Germinal center (tissue), 1 donor: ENCODE data around the gene EXD3.

Source experiments
- DNase-seq: peaks from one replicate; pipeline ENCODE4 v3.0.0; 2012; ENCODE audit warnings: mixed read lengths, low spot score

The EXD3 gene

DNA sequence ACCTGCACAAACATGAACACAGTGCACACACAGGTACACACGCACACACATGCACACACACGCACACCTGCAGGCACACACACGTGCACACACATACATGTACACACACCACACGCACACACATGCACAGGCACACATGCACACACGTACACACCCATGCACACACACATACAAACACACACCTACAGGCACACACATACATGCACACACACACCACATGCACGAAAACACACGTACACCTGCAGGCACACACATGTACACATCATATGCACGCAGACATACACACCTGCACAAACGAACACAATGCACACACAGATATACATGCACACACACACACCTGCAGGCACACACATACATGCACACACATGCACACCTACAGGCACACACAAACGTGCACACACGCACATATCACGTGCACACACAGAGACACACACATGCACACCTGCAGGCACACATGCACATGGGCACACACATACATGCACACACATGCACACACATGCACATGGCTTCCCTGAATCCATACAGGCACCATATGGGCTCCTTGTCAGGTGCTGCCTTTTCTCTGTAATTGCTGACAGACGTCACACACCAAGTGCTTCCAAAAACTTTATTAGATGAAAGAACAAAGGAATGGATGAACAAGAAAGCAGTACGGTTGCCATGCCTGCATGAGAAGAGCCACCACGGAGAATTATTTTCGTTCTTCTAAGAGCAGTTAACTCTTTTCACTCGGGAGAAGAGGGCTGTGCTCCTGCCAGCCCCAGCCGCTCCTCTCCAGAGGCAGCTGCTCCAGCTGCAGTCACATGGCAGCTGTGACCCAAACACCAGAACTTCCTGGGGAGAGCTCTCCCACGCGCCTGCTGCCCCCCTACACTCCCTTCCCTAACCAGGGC, 57.2 kb downstream of the EXD3 start:
- no peak for DNase-seq

DNA sequence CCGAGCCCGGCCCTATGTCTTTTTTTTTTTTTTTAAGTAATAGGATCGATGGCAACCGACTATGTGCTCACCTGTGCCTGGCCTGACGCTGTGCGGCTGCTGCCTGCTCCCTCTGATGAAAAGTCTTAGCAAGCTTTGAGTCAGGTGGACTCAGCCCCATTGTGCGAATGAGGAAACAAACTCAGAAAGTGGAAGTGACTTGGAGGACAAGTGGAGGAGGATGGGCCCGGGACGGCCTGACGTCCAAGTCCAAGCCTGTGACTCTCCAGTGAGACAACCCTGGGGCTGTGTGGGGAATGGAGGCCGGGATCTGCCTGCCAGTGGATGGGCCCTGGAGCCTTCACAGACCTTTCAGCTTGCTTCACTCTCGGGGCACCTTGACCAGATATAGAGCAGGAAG, 57.9 kb downstream of the EXD3 start:
- DNase-seq: no peak

DNA sequence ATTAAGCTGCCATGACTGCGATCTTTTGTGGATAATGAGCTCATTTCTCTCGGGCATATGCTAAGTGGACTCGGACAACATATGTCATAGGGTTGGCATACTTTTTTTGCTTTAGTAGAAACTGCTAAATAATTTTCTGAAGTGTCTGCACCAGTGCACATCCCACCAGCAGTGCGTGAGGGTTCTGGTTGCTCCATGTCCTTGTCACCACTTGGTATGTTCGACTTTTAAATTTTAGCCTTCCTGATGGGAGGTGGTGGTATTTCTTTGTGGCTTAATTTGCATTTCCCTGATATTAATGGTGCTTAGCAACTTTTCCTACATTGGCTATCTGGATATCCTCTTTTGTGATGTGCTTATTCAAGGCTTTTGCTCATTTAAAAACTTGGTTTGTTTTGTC, 63.1 kb downstream of the EXD3 start:
- no peak for DNase-seq

DNA sequence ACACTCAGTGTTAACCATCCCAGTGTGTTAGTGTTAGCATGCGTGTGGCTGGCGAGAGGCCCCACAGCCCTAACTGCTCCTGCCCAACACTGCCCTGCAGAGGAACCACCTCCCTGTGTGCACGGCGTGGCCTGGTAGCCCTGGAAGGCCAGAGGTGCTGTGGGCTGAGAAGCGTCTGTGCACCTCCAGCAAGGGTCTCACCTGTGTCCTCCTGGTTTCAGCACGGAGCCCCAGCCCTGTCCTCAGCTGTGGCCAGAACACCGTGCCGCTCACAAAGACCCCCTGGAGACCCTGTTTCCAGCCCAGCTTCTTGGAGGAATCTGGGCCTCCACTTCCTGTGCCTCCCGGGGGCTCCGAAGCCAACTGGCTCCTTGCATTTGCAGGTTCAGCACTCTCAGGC, 64.8 kb downstream of the EXD3 start:
- DNase-seq: no peak

DNA sequence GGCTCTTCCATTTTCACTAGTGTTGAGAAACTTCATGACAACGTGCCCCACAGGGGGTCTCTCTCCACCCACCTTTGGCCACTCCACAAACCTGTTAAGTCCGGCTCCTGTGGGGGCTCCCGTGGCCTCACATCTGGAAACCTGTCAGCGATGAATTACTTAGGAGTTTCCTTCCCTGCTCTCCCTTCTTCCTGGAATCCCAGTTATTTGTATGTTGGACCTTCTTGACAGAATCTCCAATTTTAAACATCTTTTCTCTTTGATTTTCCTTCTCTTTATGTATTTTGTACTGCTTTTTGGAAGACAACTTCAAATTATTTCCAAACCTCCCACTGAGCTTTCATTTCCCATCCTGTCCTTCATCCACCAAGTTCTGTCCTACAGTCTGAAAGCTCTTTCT, 65.8 kb downstream of the EXD3 start:
- DNase-seq: no peak

DNA sequence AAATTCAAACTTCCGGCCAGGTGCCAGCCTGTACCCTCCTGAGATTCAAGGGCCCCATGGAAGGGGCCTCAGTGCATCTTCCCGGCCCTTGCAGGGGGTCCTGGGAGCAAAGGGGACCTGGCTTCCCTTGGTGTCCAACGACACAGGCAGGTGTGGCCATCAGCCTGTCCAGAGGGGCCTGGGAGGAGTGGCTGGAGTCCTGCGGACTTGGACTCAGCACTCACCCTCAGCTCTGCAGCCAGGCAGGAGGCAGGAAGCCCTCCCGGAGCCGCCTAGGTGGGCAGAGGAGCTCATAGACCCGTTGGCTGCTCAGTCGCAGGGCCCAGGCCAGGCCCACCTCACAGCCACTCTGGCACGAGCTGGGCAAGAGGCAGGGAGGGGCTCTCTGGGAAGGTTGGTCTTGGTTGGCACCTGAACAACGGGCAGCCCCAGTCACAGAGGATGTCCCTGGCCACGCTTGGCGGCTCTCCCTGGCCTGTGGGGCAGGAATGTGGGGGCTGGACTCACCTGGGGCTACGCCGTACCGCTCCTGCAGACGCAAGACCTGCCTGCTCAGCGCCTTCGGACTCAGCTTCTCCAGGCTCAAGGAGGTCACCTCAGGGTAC, 67.1 kb downstream of the EXD3 start:
- no peak for DNase-seq

DNA sequence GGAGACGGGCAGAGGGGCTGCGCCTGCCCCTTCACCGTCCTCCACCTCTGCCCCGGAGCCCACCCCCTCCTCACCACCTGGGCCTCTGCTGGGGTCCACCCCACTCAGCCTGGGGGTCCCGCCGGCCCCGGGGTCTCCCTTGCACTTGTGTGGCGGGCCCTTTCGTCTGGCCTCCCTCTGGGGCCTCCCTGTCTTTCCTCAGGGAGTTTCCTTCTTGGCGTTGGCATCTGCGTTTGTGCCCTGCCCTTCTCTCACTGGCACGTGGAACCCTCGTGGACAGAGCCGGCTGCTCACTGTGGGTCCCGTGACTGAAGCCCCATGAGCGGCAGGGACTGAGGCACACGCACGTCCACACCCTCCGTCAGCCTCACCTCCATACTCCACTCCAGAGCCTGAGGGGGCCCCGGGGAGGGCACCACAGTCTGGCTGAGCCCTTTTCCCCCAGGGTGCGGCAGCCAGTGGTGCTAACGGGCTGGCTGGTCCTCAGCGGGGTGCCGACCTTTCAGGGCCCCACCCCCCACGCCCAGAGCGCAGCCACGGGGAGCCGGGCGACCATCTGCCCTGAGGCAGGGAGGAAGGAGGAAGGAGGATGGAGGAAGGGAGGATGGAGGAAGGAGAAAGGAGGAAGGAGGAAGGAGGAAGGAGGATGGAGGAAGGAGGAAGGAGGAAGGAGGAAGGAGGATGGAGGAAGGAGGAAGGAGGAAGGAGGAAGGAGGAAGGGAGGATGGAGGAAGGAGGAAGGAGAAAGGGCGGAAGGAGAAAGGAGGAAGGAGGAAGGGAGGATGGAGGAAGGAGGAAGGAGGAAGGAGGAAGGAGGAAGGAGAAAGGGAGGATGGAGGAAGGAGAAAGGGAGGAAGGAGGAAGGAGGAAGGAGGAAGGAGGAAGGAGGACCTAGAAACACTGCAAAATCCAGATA, 67.9 kb downstream of the EXD3 start:
- no peak for DNase-seq

DNA sequence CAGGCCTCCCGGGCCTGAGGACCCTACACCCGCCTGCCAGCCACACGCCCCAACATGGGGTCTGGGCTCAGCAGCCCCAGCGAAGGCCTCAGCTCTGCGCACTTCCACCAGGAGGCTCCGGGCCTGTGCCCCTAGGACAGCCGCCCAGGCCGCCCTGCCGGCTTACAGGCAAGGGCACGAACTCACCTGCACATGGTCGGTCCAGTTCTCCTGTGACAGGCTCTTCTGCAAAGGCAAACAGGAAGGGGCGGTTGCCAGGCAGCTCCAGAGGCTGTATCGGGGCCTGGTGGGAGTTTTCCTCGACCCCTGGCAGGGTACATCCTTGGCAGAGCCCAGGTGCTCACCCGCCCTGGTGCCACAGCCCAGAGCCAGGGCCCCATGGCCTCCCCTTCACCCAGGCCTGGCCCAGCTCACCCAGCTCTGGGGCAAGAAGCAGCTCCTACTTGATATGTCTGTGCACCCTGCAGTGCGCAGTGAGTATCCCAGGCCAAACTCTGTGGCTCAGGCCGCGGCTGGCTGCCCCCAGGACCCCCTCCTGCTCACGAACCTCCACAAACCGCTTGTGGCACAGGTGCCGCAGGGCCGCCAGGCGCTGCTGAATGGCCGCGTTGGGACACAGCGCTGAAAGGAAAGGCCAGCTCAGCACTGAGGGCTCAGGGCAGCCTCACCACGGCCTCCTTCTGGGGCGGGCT, 68.7 kb downstream of the EXD3 start:
- no peak for DNase-seq

DNA sequence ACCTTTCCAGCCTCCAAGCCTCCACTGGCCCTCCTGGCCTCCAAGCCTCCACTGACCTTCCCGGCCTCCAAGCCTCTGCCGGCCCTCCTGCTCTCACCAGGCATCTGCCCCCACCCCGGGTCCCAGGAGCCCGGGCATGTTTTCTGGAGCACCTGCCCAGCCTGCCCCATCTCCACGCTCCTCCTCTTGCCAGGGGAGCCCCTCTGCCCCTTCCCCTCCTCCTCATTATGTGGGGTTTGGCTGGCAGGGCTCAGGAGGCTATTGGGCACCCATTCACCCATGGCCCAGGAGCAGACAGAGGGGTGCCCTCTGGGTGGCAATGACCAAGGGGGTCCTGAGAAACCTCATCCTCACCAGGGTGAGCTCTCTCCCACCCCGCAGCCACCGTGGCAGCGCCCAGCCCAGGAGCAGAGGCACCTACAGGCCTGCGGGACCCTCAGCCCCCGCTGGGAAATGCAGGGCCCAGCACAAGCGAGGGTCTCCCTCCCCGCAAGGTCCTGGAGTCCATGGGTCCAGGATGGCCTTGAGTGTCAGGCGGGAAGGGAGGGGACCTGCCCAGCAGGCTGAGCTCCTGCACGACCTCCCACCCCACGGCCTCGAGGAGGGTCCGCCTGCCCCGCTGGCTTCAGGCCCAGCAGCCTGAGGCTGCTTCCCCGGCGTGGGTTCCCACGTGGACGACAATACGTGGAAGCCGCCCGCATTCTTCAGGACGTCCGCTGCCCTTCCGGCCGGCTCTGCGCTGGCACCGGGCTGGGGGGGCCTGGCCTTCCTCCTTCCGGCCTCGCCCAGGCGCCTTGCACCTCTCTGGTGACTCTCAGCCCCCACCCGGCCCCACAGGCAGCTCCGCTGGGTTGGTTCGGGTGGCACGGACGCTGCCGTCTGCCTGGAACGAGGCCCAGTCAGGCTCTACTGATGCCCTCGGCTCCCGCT, 69.5 kb downstream of the EXD3 start:
- DNase-seq: no peak

DNA sequence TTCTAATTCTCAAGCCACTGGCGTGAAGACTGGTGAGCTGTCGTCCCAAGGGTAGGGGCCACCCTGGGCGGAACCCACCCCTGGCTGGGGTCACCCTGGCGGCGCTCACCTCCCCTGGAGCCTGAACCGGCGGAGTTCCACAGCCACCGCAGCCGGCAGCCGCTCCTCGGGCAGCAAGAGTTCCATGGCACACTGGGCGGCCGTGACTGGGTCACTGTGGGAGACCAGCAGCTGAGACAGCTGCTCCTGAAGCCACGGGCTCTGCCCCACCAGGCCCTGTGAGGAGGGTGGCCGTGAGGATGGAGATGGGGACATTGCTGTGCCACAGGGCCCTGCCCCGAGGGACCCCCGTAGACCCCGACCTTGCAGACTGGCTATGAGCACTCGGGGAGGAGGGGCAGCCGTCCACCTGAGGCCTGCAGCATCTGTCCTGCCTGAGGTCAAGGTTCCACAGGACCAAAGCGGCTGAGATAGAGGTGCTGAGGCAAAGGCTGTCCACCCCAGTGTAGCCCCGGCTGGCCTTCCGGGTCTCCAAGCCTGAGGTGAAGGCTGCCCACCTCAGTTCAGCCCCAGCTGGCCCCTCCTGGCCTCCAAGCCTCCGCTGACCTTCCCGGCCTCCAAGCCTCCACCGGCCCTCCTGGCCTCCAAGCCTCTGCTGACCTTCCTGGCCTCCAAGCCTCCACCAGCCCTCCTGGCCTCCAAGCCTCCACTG, 70.3 kb downstream of the EXD3 start:
- no peak for DNase-seq

DNA sequence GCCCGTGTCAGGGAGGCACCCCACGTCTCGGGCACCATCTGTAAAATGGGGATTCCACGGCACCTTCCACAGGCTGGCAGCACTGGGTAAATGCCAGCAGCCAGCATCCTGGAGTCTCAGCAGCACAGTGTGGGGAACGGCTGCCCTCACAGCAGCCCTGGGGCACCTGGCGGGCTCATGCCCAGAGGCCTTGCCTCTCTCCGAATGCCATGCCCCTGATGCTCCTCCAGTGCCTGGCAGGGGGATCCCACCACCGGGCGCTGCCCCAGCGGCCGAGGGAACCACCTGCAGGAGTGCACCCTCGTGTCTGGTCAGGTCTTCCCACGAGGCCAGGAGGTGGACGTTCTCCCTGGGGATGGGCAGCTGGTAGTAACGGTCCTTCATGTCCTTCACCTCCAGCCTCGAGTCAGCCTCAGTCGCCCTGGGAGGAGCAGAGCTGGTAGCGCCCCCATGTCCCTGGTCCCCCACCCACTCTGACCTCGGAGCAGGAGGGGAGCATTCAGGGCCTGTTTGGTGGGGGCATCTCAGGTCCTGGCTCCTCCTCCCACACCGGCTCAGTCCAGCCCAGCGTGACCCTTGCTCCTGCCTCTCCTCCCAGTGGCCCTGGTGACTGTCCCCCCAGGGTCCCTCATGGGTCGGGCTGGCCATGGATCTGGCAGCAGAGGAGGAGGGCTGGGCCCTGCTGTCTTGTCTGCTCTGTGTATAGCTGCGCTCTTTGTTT, 71.0 kb downstream of the EXD3 start:
- no peak for DNase-seq

DNA sequence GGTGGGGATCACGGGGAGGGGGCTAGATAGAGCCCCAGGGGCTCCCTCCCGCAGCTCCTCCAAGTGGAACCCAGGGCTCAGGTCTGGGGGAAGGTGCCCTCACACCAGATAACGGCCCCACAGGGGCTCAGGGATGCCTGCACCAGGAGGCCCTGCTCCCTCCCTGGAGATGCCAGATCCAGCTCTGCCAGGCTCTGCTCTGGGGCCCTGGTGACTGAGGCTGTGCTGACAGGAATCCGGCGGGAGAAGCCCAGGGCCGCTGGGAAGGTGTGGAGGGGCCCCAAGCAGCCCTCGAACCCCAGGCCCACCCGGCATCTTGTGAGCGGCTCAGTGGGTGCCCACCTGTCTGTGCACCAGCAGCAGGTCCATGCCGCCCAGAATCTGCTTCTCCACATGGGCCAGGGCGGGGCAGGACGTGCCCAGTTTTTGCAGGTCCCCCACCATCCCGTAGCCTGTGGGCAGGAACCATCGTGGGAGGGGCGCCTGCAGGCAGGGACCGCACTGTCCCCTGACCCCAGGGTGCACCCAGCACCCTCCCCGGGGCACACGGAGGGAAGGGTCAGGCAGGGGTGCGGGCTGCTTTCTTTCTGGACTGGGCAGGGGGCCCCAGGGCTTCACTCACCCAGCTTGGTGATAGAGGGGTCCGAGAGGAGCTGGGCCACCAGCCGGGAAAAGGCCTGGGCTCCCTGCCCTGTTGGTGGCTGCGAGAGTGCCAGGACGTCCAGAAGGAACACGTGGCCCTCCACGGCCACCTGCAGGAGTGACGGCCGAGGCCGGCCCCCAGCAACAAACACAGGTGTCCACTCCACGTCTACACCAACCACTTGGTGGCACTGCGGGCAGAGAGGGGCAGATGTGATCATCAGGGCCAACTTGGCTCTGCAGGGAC, 72.0 kb downstream of the EXD3 start:
- no peak for DNase-seq

DNA sequence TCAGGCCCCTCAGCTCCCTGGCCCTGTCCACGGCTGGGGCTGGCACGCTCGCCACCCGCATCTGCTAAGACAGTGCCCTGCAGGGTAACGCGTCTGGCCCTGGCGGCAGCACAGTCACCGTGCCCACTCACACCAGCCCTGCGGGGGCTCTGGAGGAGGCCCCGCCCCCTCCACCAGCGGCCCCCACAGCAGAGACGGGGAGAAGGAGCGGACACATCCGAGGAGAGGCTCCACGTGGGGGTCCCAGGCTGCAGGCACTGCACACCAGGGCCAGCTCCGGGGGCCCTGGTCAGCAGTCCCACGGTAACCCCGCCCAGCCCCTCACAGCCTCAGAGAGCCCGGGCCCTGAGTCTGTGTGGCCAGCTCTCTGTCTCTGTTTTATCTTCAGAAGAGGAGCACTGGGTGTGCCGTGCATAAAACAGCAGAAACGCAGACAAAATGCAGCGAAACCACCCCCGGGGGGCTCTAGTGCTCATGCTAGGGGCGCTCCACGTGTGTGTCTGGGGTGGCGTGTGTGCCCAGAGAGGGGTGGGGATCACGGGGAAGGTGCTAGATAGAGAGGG, 73.4 kb downstream of the EXD3 start:
- DNase-seq: no peak

DNA sequence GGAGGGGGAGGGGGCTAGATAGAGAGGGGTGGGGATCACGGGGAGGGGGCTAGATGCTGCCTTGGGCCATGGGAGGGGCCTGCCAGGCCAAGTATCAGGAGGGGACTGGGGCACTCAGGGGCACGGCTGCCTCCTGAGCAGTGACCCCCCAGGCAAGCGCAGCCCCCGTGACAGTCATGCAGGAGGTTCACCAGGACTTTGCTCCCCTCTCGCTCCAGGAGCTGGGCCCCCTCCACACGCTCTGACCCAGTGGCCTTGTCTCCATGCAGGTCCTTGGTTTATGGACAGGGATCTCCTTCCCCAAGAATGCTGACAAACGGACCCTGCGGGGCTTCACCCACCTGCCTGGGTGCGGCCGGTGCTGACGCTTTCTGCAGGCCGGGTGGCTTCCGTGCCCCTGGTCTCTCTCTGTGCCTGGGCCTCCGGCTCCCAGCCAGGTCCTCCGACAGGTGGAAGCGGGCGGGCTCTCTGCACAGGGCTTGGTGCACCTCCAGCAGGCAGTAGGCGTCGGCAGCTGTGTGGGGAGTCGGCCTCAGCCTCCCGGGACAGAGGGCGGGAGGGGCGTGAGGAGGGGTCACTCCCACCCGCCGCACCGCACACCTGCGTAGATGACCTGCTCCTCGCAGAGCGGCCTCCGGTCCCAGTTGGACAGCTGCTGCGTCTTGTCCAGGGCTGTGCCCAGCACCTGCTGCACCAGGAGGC, 74.0 kb downstream of the EXD3 start:
- no peak for DNase-seq

DNA sequence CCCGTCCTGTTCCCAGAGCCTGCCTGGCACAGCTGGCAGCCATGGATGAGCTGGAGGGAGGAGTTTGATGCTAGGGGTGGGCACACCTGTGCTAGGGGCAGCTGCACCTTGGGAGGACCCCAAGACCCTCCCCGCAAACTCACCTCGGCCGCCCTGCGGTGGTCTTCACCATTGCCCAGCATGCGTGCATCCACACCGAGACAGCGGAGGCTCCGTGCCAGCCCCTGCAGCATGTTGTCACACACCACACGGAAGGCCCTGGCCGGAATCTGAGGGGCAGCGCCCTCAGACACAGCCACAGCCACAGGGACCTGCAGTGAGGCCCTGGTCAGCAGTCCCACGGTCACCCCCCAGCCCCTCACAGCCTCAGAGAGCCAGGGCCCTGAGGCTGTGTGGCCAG, 75.0 kb downstream of the EXD3 start:
- no peak for DNase-seq

DNA sequence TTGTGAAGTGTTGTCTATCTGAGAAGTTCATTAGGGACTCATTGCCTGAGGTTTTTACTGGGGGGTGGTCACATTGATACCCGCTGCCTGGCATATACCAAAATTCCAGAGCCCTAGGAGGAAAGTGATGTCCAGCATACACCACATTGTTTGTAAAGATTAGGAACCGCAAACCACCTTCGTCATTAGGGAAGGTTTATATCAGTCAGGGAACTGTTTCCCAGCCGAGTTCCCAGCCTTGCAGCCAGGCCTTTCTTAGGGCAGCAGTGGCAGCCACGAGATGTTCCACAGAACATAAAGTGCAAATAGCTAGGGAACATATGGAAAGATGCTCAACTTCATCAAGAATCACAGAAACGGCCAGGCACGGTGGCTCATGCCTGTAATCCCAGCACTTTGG, 80.5 kb downstream of the EXD3 start:
- no peak for DNase-seq

DNA sequence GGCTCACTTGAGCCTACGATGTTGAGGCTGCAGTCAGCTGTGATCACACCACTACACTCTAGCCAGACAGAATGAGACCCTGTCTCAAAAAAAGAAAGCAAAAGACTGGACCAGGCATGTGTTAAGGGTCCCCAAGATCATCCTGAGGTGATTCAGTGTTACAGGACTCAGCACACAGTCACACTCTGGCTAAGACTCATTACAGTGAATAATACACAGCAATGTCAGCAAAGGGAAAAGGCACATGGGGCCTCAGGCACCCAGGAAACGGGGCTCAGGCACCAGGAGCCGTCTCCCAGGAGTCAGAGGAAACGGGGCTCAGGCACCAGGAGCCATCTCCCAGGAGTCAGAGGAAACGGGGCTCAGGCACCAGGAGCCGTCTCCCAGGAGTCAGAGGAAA, 81.7 kb downstream of the EXD3 start:
- DNase-seq: no peak
